NCI-H2081 treated with DMSO at 0.1 percent for 48 hours (cell line): ENCODE measurements around the gene SCGB2B2.
"Not testable (repeated sequence)": the region's sequence is repeated elsewhere in the genome, so short reads cannot be mapped to it uniquely, and the experiment has no call there.

Experiments used
- DNase-seq: peaks from one replicate; lab custom pipeline; 2025; lab: John Stamatoyannopoulos, UW

The SCGB2B2 gene

DNA sequence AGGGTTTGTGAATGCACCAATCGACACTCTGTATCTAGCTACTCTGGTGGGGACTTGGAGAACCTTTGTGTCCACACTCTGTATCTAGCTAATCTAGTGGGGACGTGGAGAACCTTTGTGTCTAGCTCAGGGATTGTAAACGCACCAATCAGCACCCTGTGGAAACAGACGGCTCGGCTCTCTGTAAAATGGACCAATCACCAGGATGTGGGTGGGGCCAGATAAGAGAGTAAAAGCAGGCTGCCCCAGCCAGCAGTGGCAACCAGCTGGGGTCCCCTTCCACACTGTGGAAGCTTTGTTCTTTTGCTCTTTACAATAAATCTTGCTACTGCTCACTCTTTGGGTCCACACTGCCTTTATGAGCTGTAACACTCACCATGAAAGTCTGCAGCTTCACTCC is 8.3 kb downstream of the SCGB2B2 start:
- DNase-seq = not testable (repeated sequence)

DNA sequence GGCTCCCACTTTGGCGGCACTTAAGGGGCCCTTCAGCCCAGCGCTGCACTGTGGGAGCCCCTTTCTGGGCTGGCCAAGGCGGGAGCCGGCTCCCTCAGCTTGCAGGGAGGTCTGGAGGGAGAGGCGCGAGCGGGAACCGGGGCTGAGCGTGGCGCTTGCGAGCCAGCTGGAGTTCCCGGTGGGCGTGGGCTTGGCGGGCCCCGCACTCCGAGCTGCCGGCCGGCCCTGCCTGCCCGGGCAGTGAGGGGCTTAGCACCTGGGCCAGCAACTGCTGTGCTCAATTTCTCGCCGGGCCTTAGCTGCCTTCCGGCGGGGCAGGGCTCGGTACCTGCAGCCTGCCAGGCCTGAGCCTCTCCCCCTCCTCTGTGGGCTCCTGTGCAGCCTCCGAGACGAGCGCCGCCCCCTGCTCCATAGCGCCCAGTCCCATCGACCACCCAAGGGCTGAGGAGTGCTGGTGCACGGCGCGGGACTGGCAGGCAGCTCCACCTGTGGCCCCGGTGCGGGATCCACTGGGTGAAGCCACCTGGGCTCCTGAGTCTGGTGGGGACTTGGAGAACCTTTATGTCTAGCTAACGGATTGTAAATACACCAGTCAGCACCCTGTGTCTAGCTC is 8.8 kb downstream of the SCGB2B2 start:
- DNase-seq = not testable (repeated sequence)

DNA sequence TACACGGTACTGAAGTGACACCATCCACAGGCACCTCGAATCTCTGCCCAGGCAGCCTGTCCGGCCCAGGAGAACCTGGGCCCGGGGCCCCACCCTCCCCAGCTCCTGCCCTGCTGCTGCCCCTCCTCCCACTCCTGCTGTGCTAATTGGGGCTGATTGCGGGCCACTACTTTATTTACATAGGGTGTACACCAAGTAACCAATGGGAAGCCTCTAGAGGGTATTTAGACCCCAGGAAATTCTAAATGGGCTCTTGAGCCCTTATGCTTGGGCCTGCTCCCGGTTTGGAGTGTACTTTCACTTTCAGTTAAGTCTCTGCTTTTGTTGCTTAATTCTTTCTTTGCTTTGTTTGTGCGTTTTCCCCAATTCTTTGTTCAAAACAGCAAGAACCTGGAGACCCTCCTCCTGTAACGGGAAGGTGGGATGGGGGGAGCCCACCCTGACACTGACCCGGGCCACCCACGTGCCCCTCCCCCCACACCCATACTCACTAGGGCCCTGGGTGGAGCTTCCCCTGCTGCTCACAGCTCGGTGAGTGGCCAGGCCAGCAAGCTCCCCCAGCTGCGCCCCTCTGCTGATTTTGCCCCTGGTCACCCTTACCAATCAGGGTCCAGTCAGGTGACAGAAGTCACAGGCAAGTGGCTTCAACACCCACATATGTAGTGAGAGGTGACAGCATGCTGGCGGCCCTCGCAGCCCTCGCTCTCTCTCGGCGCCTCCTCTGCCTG is 9.4 kb downstream of the SCGB2B2 start:
- DNase-seq = no peak

DNA sequence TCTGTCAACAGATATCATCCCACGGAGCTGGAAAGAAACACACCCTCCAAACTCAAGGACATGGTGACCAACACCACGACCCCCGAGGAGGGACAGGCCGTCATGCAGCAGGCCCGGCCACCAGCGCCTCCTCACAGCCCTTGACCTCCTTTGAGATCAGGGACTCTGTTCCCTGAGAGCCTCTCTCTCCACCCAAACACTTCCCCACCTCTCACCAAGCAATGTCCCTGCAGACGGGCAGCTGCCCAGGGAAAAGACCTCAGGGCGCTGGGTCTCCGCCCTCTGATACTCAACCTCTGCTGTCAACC is 10.0 kb downstream of the SCGB2B2 start:
- no peak for DNase-seq

DNA sequence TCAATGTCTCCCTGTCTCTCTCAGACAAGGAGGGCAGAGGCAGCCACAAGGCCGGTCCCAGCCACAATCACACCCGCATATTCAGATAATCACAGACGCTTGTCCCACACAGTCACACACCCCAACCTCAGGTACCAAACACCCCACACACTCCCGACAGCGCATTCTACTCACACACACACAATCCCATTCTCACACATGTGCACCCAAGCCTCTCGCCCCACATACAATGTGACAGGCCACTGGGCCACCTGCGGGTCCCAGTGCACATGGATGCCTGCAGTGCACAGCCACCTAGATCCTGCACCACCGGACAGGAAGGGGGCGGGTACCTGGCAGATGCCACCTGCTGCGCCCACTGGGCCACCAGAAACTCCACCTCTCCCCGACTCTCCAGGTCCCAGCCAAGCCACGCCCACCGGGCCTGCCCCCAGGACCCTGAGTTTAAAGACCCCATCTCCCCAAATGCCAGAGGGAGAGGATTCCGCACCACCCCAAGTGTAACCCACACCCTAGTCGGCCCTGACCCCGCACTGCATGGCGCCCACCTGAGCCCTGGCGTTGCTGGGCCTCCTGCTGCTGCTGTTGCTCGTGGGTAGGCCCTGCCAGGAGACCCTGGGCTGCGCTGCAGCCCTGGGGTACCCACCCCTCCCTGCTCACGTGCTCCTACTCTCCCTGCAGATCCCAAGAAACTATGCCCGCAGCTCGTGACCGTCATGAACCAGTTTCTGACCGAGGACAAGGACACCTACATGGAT is 10.6 kb downstream of the SCGB2B2 start:
- DNase-seq = no peak

DNA sequence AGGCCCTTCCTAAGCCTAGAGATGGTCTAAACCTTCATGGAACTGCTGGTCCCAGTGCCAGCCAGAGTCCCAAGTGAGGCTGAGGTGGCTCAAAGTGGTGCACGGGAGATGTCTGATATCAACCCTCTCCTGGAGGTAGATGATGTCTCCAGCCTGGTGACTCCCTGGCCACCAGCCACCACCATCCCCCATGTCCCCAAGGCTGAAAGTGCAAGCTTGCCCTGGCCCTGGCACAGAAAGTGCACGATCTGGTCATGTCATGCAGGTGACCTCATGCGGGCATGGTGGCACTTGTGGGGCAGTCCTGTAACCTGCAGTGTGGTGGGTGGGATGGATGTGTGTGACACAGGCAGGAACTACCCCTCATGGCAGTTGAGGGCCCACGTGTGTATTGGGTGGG is 11.7 kb downstream of the SCGB2B2 start:
- DNase-seq = not testable (repeated sequence)

DNA sequence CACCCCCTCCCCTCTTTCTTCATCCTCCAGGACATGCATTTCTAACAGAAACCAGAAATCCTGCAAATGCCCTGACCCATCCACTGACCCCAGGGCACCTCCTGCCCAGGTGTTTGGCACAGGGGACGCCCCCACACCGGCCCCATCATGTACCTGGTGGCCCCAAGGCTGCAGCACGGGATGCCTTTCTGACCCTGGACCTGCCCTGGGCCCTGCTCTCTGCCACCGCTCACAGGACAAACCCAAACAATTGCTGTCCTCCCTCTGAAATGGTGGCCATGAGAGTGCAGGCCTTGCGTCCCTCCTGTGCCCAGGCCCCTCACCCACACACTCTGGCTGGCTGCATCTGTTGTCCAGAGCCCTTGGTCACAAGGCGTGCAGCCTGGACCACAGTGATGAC is 12.1 kb downstream of the SCGB2B2 start:
- no peak for DNase-seq

DNA sequence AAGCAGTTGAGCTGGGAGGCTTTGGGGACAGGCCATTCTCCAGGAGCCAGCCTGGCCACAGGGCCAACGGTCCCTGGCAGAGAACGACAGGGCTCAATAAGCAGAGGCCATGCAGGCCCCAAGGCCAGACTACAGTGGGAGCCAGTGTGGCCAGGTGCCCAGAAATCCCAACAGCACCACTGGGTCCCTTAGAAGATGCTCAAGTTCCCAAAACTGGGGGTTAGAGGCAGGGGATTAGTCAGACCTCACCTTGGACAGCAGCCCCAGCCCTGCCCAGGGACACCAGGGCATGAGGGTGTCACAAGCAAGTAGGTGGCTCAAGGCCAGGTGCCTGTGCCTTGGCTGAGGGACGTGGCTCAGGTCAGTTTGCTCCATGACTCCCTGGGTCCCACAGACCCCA is 12.8 kb downstream of the SCGB2B2 start:
- no peak for DNase-seq

DNA sequence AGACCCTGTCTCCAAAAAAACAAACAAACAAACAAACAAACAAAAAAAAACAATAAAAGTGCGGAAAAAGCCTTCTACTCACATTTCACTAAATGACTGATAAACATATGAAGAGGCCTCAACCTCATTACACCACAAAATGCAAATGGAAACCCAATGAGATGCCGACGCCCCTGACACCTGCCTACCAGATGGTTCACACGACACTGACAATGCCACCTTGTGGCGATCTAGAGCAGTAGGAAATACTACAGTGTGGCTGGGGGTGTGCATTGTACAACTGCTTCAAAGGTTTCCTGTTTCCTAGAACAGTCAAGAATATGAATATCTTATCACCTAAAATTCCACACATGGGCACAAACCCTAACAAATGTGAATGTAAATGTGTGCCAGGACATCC is 14.0 kb downstream of the SCGB2B2 start:
- no peak for DNase-seq

DNA sequence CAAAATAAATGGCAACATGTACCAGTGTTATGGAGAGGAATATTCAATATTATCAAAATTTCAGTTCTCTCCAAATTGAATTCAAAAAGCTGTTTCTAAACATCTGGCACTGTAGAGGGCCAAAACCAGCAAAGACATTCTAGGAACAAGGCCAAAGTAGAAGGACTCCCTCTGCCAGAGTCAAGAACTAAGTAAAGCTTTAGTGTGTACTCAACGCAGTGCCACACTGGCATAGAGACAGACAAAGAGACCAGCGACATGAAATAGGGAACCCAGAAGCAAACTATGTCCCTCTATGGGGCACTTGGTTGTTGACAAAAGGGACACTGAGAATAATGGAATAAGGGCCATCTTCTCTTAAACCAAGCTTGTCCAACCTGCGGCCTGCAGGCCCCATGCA is 15.6 kb downstream of the SCGB2B2 start:
- DNase-seq = no peak

DNA sequence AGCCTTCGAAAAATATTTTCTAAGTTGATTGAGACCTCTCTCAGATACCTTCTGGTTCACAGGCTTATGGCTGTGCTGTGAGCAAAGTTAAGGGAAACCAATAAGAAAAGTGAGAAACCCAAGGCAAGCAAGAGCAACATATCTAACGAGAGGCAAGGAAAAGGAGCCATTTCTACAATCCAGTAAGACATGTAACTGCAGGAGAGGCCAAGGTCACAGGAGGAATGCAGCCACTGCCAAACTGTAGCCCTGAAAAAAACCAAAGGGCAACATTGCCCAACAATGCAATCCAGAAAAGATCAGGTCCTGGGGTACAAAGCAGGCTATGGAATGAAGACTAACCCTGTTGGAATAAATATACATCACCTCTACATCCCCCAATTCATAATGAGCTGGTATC is 21.3 kb downstream of the SCGB2B2 start:
- no peak for DNase-seq

DNA sequence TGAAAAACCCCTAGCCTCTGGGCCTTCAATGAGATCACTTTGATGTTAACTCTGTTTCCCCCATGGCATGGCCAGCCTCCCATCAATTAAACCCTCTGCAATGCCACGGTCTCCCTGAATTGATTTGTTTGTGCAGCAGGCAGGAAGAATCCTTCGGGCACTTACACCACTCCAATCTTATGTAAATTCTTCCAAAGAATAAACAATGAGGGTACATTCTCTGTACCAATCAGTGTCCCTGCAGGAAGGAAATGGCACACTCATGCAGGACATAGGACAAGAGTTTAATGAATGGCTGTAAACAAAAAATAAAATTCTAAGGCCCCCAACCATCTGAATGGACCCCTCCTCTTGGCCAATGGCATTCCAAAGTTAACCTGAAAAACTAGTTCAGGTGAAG is 22.2 kb downstream of the SCGB2B2 start:
- no peak for DNase-seq

DNA sequence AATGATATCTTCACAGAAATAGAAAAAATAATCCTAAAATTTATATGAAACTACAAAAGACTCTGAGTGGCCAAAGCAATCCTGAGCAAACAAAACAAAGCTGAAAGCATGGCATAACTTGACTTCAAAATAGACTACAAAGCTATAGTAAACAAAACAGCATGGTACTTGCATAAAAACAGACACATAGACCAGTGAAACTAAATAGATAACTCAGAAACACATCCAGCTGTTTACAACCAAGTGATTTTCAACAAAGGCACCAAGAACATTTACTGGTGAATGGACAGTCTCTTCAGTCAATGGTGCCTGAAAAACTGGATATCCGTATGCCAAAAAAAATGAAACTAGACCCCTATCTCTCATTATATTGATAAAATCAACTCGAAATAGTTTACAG is 25.2 kb downstream of the SCGB2B2 start:
- DNase-seq = no peak

DNA sequence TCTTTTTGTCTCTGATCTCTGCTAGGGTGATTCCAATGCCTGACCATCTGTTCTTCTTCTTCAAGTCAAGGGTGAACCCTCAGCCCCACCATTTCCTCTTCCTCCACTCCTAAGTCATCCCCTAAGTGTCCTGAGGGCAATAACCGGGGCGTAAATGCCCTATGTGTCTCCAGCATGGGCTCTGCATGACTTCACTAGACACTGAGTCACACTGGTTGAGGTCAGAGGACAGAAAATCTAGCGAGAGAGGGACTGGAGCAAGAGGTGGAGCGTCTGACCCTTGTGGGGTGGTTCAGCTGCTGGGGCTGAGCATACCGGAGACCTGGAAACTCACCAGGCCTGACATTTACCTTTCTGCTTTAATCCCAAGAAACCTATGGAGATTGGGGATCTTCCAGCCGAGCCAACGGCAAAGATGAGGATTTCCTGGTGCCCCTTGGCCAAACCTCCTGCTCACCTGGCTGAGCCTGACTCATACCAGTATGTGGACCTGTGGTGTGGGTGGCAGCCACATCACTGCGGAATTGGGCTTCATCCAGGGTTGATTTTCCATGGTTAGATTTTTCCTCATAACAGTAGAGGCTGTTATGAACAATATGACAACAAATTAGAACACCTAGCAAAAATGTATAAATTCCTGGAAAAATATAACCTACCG is 26.9 kb downstream of the SCGB2B2 start:
- no peak for DNase-seq

DNA sequence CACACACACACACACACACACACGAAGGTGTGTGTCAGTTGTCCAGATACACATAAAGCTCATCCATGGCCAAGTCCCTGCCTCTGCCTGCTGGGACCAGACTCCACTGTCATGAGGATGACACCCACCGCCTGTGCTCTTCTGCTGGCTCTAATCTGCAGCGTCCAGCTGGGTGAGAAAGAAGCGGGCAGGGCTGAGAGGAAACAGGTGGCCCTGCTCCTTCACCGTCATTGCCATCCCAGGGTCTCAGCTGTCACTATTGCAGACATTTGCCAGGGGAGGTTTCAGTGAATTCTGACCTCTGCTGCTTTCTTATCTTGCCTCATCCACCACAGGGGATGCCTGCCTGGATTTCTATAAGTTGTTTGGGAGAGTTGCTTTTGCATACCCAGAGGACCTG is 31.4 kb downstream of the SCGB2B2 start:
- no peak for DNase-seq

DNA sequence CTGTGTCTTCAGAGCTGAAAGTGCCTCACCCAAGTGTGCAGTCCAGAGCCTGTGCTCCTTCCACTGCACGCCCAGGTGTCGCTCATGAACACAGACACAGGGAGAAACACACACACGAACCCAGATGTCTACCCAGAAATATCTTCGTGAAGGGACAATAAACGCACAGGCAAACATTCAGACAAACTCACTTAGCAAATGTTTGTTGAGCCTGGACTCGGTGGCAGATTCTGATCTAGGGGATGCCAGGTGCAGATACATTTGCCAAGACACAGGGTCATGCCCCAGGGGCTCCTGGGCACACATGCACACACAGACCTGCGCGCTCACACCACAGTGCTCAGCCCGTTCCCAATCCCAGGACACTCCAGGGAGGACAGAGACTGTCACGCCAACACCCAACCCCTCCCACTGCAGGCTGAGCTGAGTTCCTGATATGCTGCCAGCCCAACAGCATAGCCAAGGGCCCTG is 31.9 kb downstream of the SCGB2B2 start:
- no peak for DNase-seq

DNA sequence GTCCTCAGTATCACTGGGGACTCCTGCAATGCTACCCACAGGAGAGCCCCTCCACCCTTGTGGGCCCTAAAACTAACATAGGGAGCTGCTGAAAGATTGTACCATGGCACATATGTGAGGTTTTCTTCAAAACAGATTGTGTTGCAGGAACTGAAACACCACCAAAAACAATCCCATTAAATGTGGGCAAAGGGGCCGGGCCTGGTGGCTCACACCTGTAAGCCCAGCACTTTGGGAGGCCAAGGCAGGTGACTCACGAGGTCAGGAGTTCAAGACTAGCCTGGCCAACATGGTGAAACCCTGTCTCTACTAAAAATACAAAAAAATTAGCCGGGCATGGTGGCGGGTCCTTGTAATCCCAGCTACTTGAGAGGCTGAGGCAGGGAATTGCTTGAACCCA is 34.7 kb downstream of the SCGB2B2 start:
- no peak for DNase-seq

DNA sequence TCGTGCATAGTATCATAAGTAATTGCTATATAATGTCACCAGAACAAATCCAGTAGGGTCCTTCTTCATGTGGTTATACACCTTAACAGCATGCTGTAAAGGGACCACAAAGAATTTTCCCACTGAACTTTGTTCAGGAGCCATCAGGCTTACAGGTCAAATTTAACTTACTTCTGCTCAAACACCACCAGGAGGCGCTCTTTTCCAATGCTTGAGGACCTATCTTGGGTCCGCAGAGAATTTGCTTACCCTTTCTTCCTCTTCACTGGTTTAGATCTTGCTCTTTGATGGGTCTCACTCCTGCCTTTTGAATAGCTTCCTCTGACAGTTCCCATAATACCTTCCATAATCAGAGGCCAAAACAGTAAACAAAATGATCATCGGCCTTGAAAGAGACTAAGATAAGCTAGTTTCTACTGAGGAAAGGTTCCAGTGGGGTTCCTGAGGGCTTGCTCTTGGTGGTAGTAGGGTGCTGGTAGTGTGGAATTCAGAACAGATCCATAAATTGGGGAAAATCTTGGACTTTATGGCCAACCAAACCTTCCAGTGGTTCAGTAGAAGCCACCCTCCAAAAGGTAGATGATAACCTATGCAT is 37.4 kb downstream of the SCGB2B2 start:
- DNase-seq = peak; percentile 15

DNA sequence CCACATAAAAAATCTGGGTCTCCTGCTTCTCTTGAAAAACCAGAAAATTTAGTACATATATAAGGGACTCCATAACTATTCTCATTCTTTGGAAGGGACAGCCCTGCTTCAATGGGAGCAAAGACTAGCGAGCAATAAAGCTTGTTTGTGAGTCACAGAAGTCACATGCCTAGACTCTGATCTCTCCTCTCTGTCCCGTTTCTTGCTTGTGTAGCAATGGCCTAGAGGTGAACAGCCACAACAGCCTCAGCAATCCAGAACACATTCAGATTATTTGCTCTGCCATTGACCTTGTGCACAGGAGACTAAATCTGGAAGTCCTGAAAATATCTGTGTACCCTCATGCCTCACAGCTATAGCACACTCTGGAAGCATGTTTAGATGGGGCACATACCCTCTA is 43.2 kb downstream of the SCGB2B2 start:
- no peak for DNase-seq
